HepG2 (cell line): ENCODE measurements around the gene CNFN. TPM values are rescaled to one million over a fixed set of nuclear protein-coding genes. Genes with fewer than 3 reads are reported as not detected.

Source experiments
- ATAC-seq: fragments of 200-7000 bp; cut with Tn5 transposase; 3 replicates; pipeline ENCODE4 v1.9.1; 2020; ENCODE audit warnings: mild to moderate bottlenecking, moderate library complexity
- BruUV-seq: library from RNA; stranded (reverse); fragments of 400-500 nt; replicated peaks from 2 replicates; lab custom pipeline; 2021; lab: Mats Ljungman, UMichigan
- CTCF ChIA-PET: fragments of 300-600 bp; formaldehyde crosslinking; extraction: SDS; loops from one replicate; lab custom pipeline; 2021; ENCODE audit warnings: low total read pairs, inconsistent platforms, low intra/inter-chr PET ratio; lab: Yijun Ruan, JAX
- POLR2A ChIA-PET: fragments of 350-600 bp; sonication (Branson Sonifier 250); formaldehyde crosslinking; loops from one replicate; lab custom pipeline; 2020; ENCODE audit warnings: antibody characterized with exemption, inconsistent platforms; lab: Yijun Ruan, JAX
- DNase-seq: peaks from one replicate; pipeline ENCODE4 v3.0.0-alpha.2; 2015; ENCODE audit warnings: low spot score
- FAIRE-seq: peaks from 3 replicates; lab custom pipeline; 2011; peaks lifted over from hg19 to GRCh38; lab: Jason Lieb, UNC
- H2AFZ ChIP-seq: one replicate; pipeline ENCODE4 v1.6.1; 2011; ENCODE audit warnings: low read length, inconsistent platforms
- H3K27ac ChIP-seq: fragments of 300-600 bp; 3 replicates; pipeline ENCODE4 v1.8.0; 2011; ENCODE audit warnings: mixed run types, mild to moderate bottlenecking, mixed read lengths, low read length, inconsistent platforms; ENCODE audit not compliant: insufficient read depth; ENCODE audit errors: extremely low read length
- H3K27me3 ChIP-seq, 2 experiments: fragments of 200-600 bp in 1 of 2; 2 replicates in 1 of 2; 3 replicates in 1 of 2; pipeline versions ENCODE4 v1.6.0 to v1.8.0; 2011; ENCODE audit warnings: low read length in 2 of 2, mild to moderate bottlenecking in 2 of 2, moderate library complexity in 2 of 2, inconsistent platforms in 1 of 2; ENCODE audit not compliant: insufficient read depth in 2 of 2, control insufficient read depth in 1 of 2
- H3K36me3 ChIP-seq, 2 experiments: fragments of 200-600 bp in 1 of 2; replicated peaks in 1 of 2; 2 replicates in 1 of 2; 3 replicates in 1 of 2; pipeline versions ENCODE4 v1.5.1 to v1.8.0; 2011; ENCODE audit warnings: low read length in 2 of 2, inconsistent platforms in 1 of 2; ENCODE audit not compliant: insufficient read depth in 2 of 2, control insufficient read depth in 1 of 2
- H3K4me1 ChIP-seq: 2 replicates; pipeline ENCODE4 v1.5.1; 2012; ENCODE audit warnings: low read length, inconsistent platforms; ENCODE audit not compliant: insufficient read depth
- H3K4me2 ChIP-seq: 2 replicates; pipeline ENCODE4 v1.6.0; 2011; ENCODE audit warnings: low read depth, low read length, inconsistent platforms
- H3K4me3 ChIP-seq, 3 experiments: fragments of 200-600 bp in 1 of 3; sonication (generic), shearing (Covaris generic) in 1 of 3; replicated peaks in 1 of 3; 2 replicates each; pipeline ENCODE4 v1.5.1; 2011 to 2016; ENCODE audit warnings: low read length in 3 of 3, inconsistent platforms in 2 of 3, low read depth in 2 of 3, mild to moderate bottlenecking in 2 of 3, control low read depth in 1 of 3, mixed read lengths in 1 of 3; ENCODE audit not compliant: insufficient read depth in 1 of 3
- H3K79me2 ChIP-seq: one replicate; pipeline ENCODE4 v1.6.1; 2011; ENCODE audit warnings: low read length, inconsistent platforms; ENCODE audit not compliant: insufficient read depth
- H3K9ac ChIP-seq: 2 replicates; pipeline ENCODE4 v1.6.0; 2011; ENCODE audit warnings: mild to moderate bottlenecking, low read depth, low read length, inconsistent platforms; ENCODE audit not compliant: insufficient read depth
- H3K9me3 ChIP-seq: 2 replicates; pipeline ENCODE4 v1.5.1; 2012; ENCODE audit warnings: mild to moderate bottlenecking, low read length
- H4K20me1 ChIP-seq: 2 replicates; pipeline ENCODE4 v1.6.0; 2011; ENCODE audit warnings: inconsistent platforms, mild to moderate bottlenecking, low read length, moderate library complexity; ENCODE audit not compliant: insufficient read depth
- ATAD3A ChIP-seq: sonication (generic); formaldehyde crosslinking; IDR thresholded peaks from 2 replicates; pipeline ENCODE4 v1.4.0; 2020; ENCODE audit warnings: missing genetic modification reagents
- FOXK2 ChIP-seq: fragments of 450-650 bp; IDR thresholded peaks from 2 replicates; pipeline ENCODE4 v1.6.1; 2016
- HCFC1 ChIP-seq: fragments of 150-350 bp; IDR thresholded peaks from 2 replicates; pipeline ENCODE4 v1.6.1; 2014; ENCODE audit warnings: low read depth, low read length
- JDP2 ChIP-seq: sonication (generic); formaldehyde crosslinking; IDR thresholded peaks from 2 replicates; pipeline ENCODE4 v1.8.1; 2022; ENCODE audit warnings: missing genetic modification reagents, borderline replicate concordance
- KLF16 ChIP-seq, 2 experiments: sonication (generic) in 1 of 2; formaldehyde crosslinking in 1 of 2; IDR thresholded peaks; 2 replicates each; pipeline versions ENCODE4 v1.6.1 to v1.8.0; 2016 to 2023; ENCODE audit warnings: missing genetic modification reagents in 2 of 2, missing compliant biosample characterization in 1 of 2
- MYNN ChIP-seq: sonication (generic); formaldehyde crosslinking; IDR thresholded peaks from 2 replicates; pipeline ENCODE4 v1.4.0; 2020; ENCODE audit warnings: mild to moderate bottlenecking, low read depth, missing genetic modification reagents
- PHF21A ChIP-seq: sonication (generic); formaldehyde crosslinking; IDR thresholded peaks from 2 replicates; pipeline ENCODE4 v1.5.0; 2020; ENCODE audit warnings: mild to moderate bottlenecking, missing genetic modification reagents
- SAFB2 ChIP-seq: sonication (generic); formaldehyde crosslinking; IDR thresholded peaks from 2 replicates; pipeline ENCODE4 v1.5.1; 2020; ENCODE audit warnings: missing genetic modification reagents, low read depth, mild to moderate bottlenecking, borderline replicate concordance
- SCMH1 ChIP-seq: sonication (generic); formaldehyde crosslinking; IDR thresholded peaks from 2 replicates; pipeline ENCODE4 v1.9.0; 2021; ENCODE audit warnings: missing genetic modification reagents, mild to moderate bottlenecking, borderline replicate concordance
- SIN3B ChIP-seq: fragments of 150-350 bp; IDR thresholded peaks from 2 replicates; pipeline ENCODE4 v1.6.1; 2014; ENCODE audit warnings: low read length
- TBX3 ChIP-seq: fragments of 450-650 bp; IDR thresholded peaks from 2 replicates; pipeline ENCODE4 v1.6.1; 2017; ENCODE audit warnings: antibody characterized with exemption, mild to moderate bottlenecking, inconsistent platforms, borderline replicate concordance
- YEATS4 ChIP-seq: sonication (generic); formaldehyde crosslinking; IDR thresholded peaks from 2 replicates; pipeline ENCODE4 v1.4.0; 2020; ENCODE audit warnings: missing genetic modification reagents, borderline replicate concordance
- ZNF331 ChIP-seq: sonication (generic); formaldehyde crosslinking; IDR thresholded peaks from 2 replicates; pipeline ENCODE4 v1.4.0; 2020; ENCODE audit warnings: missing genetic modification reagents
- ZNF552 ChIP-seq: sonication (generic); formaldehyde crosslinking; IDR thresholded peaks from 2 replicates; pipeline ENCODE4 v1.9.0; 2022; ENCODE audit warnings: missing genetic modification reagents, mild to moderate bottlenecking, borderline replicate concordance
- ZNF556 ChIP-seq: sonication (generic); formaldehyde crosslinking; IDR thresholded peaks from 2 replicates; pipeline ENCODE4 v1.4.0; 2020; ENCODE audit warnings: mild to moderate bottlenecking, missing genetic modification reagents, borderline replicate concordance
- ZNF761 ChIP-seq: sonication (generic); formaldehyde crosslinking; conservative IDR thresholded peaks from 2 replicates; pipeline ENCODE4 v1.4.0; 2020; ENCODE audit warnings: mild to moderate bottlenecking, missing genetic modification reagents
- WGBS: methylation state at CpG from one replicate; pipeline ENCODE4 v1.1.6; 2017; ENCODE audit warnings: low lambda C conversion rate; 5-methylcytosine and 5-hydroxymethylcytosine counted together
- in situ Hi-C: cut with HindIII; loops from 2 replicates; pipeline ENCODE4 v1.10.0; 2017; ENCODE audit warnings: low pct_unique_long_range_greater_than_20kb; ENCODE audit not compliant: extremely low pct_ligation_motif_present
- intact Hi-C: fragments of 100-400 bp; cut with micrococcal nuclease; formaldehyde crosslinking; loops from one replicate; pipeline ENCODE4 v1.10.0; 2022; ENCODE audit not compliant: unreplicated experiment
- polyA plus RNA-seq, 8 experiments: library from polyadenylated mRNA; depleted of rRNA in 3 of 8; stranded (reverse) in 7 of 8; unstranded in 1 of 8; fragments of >200 nt; fragmentation: Illumina TruSeq in 4 of 8; extraction: Trizol in 4 of 8; gene quantifications; 2 replicates each; pipeline versions ENCODE4 v1.2.1 to v1.2.3, GENCODE V29; 2011 to 2016; ENCODE audit warnings: low read depth in 4 of 8, missing spikeins in 1 of 8, mixed read lengths in 1 of 8; ENCODE audit not compliant: insufficient read depth in 1 of 8
- total RNA-seq, 5 experiments: library from RNA; depleted of rRNA; stranded (reverse); fragments of >200 nt; fragmentation: Illumina TruSeq; extraction: Trizol; gene quantifications; 2 replicates each; pipeline ENCODE4 v1.2.3, GENCODE V29; 2016; ENCODE audit warnings: low read depth in 1 of 5

Gene CNFN
- total and polyA plus RNA-seq, 2 of the 13 experiments (the other 11 are each of a cell fraction or from before 2014, with no cell fraction given): 0.35 to 1.1 TPM

DNA sequence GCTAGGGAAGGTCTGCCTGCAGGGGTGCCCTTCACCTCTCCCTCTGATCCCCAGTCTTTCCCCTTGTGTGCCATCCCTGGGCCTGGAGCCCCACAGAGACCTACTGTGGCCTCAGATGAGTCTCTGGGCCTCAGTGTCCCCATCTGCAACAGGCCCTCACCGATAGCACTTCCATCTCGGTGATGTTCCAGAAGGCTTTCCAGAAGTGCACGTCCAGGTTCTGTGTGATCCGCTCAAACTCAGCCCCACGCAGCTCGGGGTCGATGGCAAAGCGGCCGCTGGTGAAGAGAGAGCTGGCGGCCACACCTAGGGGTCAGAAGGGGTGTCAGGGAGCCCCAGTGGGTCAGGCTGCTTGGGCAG lies 17.7 kb upstream of the CNFN start:
- 35% methylated on average over 6 of the region's 10 CpGs for WGBS

GRCh38 chr19:42407085-42407815 lies 17.2 kb upstream of the CNFN start:
- Histone ChIP-seq H3K27ac (no peak overlapping the region), H2AFZ (no peak overlapping the region), H3K9me3 (no peaks in the 10 kb centered on the region), H3K36me3 (no peaks in the 10 kb centered on the region), H3K27me3 (peaks cover 10 to 46% of the 10 kb centered on the region in 2 experiments), H3K79me2 (no peaks in the 10 kb centered on the region), H3K4me3 (no peak overlapping the region), H3K9ac (no peak overlapping the region), H4K20me1 (no peaks in the 10 kb centered on the region), H3K4me2 (no peak overlapping the region), H3K4me1 (peaks cover 12% of the 10 kb centered on the region)
- no TSS peak for BruUV-seq
- intact Hi-C loops (no loop called here), in situ Hi-C loops (no loop called here)
- POLR2A ChIA-PET: no interaction called here
- ATAC-seq (no peak), FAIRE-seq (no peak), DNase-seq (no peak)
- 73% methylated on average over 3 of the region's 30 CpGs for WGBS
- CTCF ChIA-PET: no interaction called here
- TF ChIP-seq YEATS4 (CRISPR knock-in tag) (no peak), SAFB2 (CRISPR knock-in tag) (no peak), JDP2 (no peak), HCFC1 (no peak), KLF16 (CRISPR knock-in tag; IDR thresholded peaks at IDR 0.05) (no peak), ZNF552 (no peak), PHF21A (no peak)

More for the DNA sequence above, 17.7 kb upstream of the CNFN start:
- no peak for DNase-seq
- TF ChIP-seq ATAD3A (CRISPR knock-in tag) (no peak), ZNF556 (no peak), SCMH1 (CRISPR knock-in tag) (no peak), ZNF761 (CRISPR knock-in tag) (no peak), FOXK2 (no peak), MYNN (CRISPR knock-in tag) (no peak), SIN3B (no peak), ZNF331 (CRISPR knock-in tag) (no peak), TBX3 (no peak)
- H3K27ac ChIP-seq: no peak overlapping the region
- H4K20me1 ChIP-seq: no peaks in the 10 kb centered on the region
- H3K4me2 ChIP-seq: no peak overlapping the region
- no peak overlapping the region for H2AFZ ChIP-seq
- intact Hi-C loops: no loop called here
- H3K4me1 ChIP-seq: peaks cover 12% of the 10 kb centered on the region
- no peak overlapping the region for H3K4me3 ChIP-seq
- H3K27me3 ChIP-seq: peaks cover 10 to 47% of the 10 kb centered on the region in 2 experiments
- no peaks in the 10 kb centered on the region for H3K36me3 ChIP-seq
- ATAC-seq: no peak
- H3K79me2 ChIP-seq: no peaks in the 10 kb centered on the region
- H3K9me3 ChIP-seq: no peaks in the 10 kb centered on the region
- ChIA-PET CTCF (no interaction called here), POLR2A (no interaction called here)
- no peak for FAIRE-seq
- in situ Hi-C loops: no loop called here
- no peak overlapping the region for H3K9ac ChIP-seq
- no TSS peak for BruUV-seq
